ENCODE data around the gene SLC38A1.

GRCh38 chr12:46223047-46223446, 45.8 kb downstream of the SLC38A1 start:
- TF ChIP-seq GATA3 (IDR thresholded peaks at IDR 0.05; ENCODE audit: low read depth, low read length) (no peak), GATA2 (IDR thresholded peaks at IDR 0.05; ENCODE audit: low read depth, low read length) (no peak)
